ENCODE results near the gene CRYBG2. TPM values are rescaled to one million over a fixed set of nuclear protein-coding genes. Genes with fewer than 3 reads are reported as not detected.

Gene CRYBG2
- total RNA-seq, 1 donor from 2014 or later: 18.6 TPM

GRCh38 chr1:26291939-26292338, 62.0 kb downstream of the CRYBG2 start:
- DNase-seq (ENCODE audit: low read depth): no peak
- no peak overlapping the region for H3K4me3 ChIP-seq (ENCODE audit: low read depth, low read length)
- no peaks in the 10 kb centered on the region for H3K27me3 ChIP-seq (ENCODE audit: control insufficient read depth, insufficient read depth, low read length)
- no peak for TF ChIP-seq CTCF (IDR thresholded peaks at IDR 0.05; ENCODE audit: insufficient read depth, low read length, poor library complexity, severe bottlenecking)
- no peaks in the 10 kb centered on the region for H3K36me3 ChIP-seq (ENCODE audit: control insufficient read depth, insufficient read depth, low read length)

- no peaks in the 10 kb centered on the region for H3K36me3 ChIP-seq (ENCODE audit: control insufficient read depth, insufficient read depth, low read length)
- DNase-seq (ENCODE audit: low read depth): no peak
- no peak overlapping the region for H3K4me3 ChIP-seq (ENCODE audit: low read depth, low read length)
- TF ChIP-seq CTCF (IDR thresholded peaks at IDR 0.05; ENCODE audit: insufficient read depth, low read length, poor library complexity, severe bottlenecking): no peak
- H3K27me3 ChIP-seq (ENCODE audit: control insufficient read depth, insufficient read depth, low read length): no peaks in the 10 kb centered on the region
Measured at GRCh38 chr1:26291433-26291832, 62.5 kb downstream of the CRYBG2 start.

GRCh38 chr1:26290882-26291261, 63.1 kb downstream of the CRYBG2 start:
- no peaks in the 10 kb centered on the region for H3K27me3 ChIP-seq (ENCODE audit: control insufficient read depth, insufficient read depth, low read length)
- no peaks in the 10 kb centered on the region for H3K36me3 ChIP-seq (ENCODE audit: control insufficient read depth, insufficient read depth, low read length)
- H3K4me3 ChIP-seq (ENCODE audit: low read depth, low read length): no peak overlapping the region
- DNase-seq (ENCODE audit: low read depth): no peak
- TF ChIP-seq CTCF (IDR thresholded peaks at IDR 0.05; ENCODE audit: insufficient read depth, low read length, poor library complexity, severe bottlenecking): no peak

GRCh38 chr1:26290122-26290881, 63.6 kb downstream of the CRYBG2 start:
- no peaks in the 10 kb centered on the region for H3K27me3 ChIP-seq (ENCODE audit: control insufficient read depth, insufficient read depth, low read length)
- TF ChIP-seq CTCF (IDR thresholded peaks at IDR 0.05; ENCODE audit: insufficient read depth, low read length, poor library complexity, severe bottlenecking): no peak
- no peak for DNase-seq (ENCODE audit: low read depth)
- no peaks in the 10 kb centered on the region for H3K36me3 ChIP-seq (ENCODE audit: control insufficient read depth, insufficient read depth, low read length)
- H3K4me3 ChIP-seq (ENCODE audit: low read depth, low read length): no peak overlapping the region

- TF ChIP-seq CTCF (IDR thresholded peaks at IDR 0.05; ENCODE audit: insufficient read depth, low read length, poor library complexity, severe bottlenecking): no peak
- H3K4me3 ChIP-seq (ENCODE audit: low read depth, low read length): no peak overlapping the region
- DNase-seq (ENCODE audit: low read depth): no peak
- H3K27me3 ChIP-seq (ENCODE audit: control insufficient read depth, insufficient read depth, low read length): no peaks in the 10 kb centered on the region
- no peaks in the 10 kb centered on the region for H3K36me3 ChIP-seq (ENCODE audit: control insufficient read depth, insufficient read depth, low read length)
Measured at GRCh38 chr1:26289158-26290059, 64.5 kb downstream of the CRYBG2 start.

Measured in kidney epithelial cell (primary cell).